IPS-18a (cell line): ENCODE results near the gene PPARGC1A.
A peak's percentile ranks its signal among the peaks of the same experiment; 100 is the strongest.

ENCODE experiments used
- H3K27ac ChIP-seq: one replicate; pipeline ENCODE4 v1.5.1; 2013; ENCODE audit warnings: low read length
- H3K27me3 ChIP-seq: one replicate; pipeline ENCODE4 v1.6.1; 2013; ENCODE audit warnings: mild to moderate bottlenecking, low read length; ENCODE audit not compliant: control insufficient read depth, insufficient read depth
- H3K36me3 ChIP-seq: one replicate; pipeline ENCODE4 v1.6.1; 2013; ENCODE audit warnings: low read depth, low read length; ENCODE audit not compliant: control insufficient read depth
- H3K4me1 ChIP-seq: one replicate; pipeline ENCODE4 v1.6.1; 2013; ENCODE audit warnings: low read depth, low read length; ENCODE audit not compliant: control insufficient read depth
- H3K4me3 ChIP-seq: one replicate; pipeline ENCODE4 v1.5.1; 2013; ENCODE audit warnings: low read length
- H3K9ac ChIP-seq: one replicate; pipeline ENCODE4 v1.6.1; 2013; ENCODE audit warnings: mild to moderate bottlenecking, low read length, moderate library complexity
- H3K9me3 ChIP-seq: one replicate; pipeline ENCODE4 v1.6.1; 2013; ENCODE audit warnings: low read depth, low read length; ENCODE audit not compliant: control insufficient read depth

The PPARGC1A gene

DNA sequence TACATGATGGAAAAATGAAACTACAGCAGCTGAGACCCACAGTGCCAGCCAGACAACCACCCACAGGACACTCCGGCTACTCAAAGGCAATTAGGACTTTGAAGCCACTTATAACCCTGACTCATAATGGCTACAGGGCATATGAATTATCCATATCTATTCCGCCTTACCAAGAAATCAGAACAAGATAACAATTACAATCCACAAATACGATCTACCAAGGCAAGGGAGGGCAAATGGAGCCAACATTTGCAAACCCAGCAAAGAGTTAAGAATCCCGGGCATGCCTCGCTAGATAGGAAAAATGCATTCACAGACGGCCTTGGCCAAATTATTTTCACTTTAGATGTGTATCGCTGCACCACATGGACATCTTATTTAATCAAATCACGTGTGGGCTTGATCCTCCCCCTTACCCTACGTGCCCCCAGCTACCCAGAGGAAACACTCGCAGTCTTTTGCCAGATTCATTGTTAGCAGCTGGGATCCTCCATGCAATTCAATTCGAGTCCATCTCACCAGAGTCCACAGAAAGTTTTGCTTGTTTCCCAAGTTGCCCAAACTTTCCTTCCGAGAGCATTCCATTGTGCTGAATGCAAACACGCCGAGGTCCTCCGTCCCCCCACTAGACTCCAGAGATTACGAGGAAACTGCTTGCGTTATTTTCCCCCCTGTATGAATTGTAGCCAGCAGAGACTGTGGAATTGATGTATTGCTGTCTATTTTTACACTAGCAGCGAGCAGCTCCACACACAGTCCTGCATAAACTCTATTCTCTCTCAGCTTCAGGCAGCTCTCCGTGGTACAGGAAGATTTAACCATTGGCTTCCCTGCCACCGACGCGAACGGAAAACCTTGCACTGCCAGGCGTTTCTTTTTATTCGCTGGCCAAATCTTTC is 1.2 kb downstream of the PPARGC1A start:
- Histone ChIP-seq H3K36me3 (no peaks in the 10 kb centered on the region), H3K9ac (no peak overlapping the region), H3K27me3 (peaks cover 41% of the 10 kb centered on the region), H3K27ac (no peak overlapping the region), H3K4me1 (peaks cover 52% of the 10 kb centered on the region), H3K9me3 (no peaks in the 10 kb centered on the region), H3K4me3 (peak overlapping the region; percentile 62)

GRCh38 chr4:23887989-23888388 is 1.9 kb downstream of the PPARGC1A start:
- no peaks in the 10 kb centered on the region for H3K9me3 ChIP-seq
- H3K9ac ChIP-seq: no peak overlapping the region
- H3K4me1 ChIP-seq: peaks cover 52% of the 10 kb centered on the region
- H3K4me3 ChIP-seq: no peak overlapping the region
- no peaks in the 10 kb centered on the region for H3K36me3 ChIP-seq
- peaks cover 41% of the 10 kb centered on the region for H3K27me3 ChIP-seq
- H3K27ac ChIP-seq: no peak overlapping the region

- no peak overlapping the region for H3K9ac ChIP-seq
- no peaks in the 10 kb centered on the region for H3K36me3 ChIP-seq
- H3K4me3 ChIP-seq: no peak overlapping the region
- H3K27ac ChIP-seq: no peak overlapping the region
- peaks cover 52% of the 10 kb centered on the region for H3K4me1 ChIP-seq
- H3K9me3 ChIP-seq: no peaks in the 10 kb centered on the region
- peaks cover 41% of the 10 kb centered on the region for H3K27me3 ChIP-seq
Measured at GRCh38 chr4:23887173-23887572, 2.7 kb downstream of the PPARGC1A start.

DNA sequence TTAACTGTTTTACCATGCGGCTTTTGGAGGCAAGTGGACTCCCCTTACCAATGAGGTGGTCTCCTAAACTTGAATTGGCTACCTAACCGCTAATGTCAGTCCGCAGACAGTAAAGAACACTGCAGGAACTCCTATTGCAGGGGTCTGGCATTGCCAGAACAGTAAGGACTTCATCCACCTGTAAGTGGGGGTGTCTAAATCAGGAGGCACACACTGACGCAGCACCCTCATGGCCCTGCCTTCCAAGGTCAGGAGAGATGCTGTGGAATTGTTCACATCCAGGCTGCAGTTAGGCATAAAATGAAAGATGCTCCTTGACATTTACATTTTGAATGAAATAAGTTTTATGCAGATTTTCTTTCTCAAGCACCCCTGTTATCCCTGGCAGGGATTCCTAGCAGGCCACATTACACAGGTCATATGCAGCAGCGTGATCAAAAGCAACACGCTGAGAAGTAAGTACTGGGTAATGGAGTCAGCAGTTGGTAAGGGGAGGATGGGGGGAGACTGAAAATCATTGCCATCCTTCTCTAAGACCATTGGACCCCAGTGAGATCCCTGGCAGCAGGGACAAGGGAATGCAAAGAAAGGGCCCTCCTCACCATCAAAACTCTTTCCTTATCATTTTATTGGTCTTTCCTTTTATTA is 3.8 kb downstream of the PPARGC1A start:
- H3K36me3 ChIP-seq: no peaks in the 10 kb centered on the region
- no peak overlapping the region for H3K9ac ChIP-seq
- H3K4me3 ChIP-seq: no peak overlapping the region
- peaks cover 40% of the 10 kb centered on the region for H3K27me3 ChIP-seq
- no peaks in the 10 kb centered on the region for H3K9me3 ChIP-seq
- H3K27ac ChIP-seq: no peak overlapping the region
- peaks cover 56% of the 10 kb centered on the region for H3K4me1 ChIP-seq

DNA sequence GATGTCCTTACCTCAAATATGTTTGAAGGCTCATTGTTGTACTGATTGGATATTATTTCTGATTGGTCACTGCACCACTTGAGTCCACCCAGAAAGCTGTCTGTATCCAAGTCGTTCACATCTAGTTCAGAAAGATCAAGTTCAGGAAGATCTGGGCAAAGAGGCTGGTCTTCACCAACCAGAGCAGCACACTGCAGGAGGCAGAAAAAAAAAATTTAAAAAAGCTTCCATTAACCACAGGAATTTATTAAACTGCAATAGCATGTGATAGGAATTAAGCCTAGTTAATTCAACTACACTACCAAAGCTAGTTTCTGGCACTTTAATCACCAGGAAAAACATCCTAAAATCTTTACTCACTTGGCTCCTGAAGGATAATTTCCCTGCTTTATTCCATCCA is 5.1 kb downstream of the PPARGC1A start:
- Histone ChIP-seq H3K4me3 (no peak overlapping the region), H3K27ac (no peak overlapping the region), H3K4me1 (peaks cover 49% of the 10 kb centered on the region), H3K27me3 (peaks cover 27% of the 10 kb centered on the region), H3K9ac (no peak overlapping the region), H3K36me3 (no peaks in the 10 kb centered on the region), H3K9me3 (no peaks in the 10 kb centered on the region)

DNA sequence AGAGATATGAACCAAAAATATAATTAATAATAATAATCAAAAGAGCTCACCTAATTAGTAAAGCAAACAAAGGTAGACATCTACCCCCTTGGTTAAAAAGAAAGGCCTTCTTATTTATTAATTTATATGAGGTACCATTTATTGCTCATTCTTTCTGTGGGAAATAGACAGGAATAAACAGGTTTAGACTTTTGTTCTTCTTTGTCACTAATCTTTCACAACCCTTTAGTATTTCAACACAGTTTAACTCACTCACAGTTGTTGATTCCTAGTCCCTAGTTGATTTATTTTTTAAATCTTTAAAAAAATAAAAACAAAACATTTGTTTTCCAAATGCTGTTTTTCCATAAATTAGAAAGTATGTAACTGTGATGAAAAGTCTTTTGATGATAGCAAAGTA is 5.6 kb downstream of the PPARGC1A start:
- Histone ChIP-seq H3K27me3 (peaks cover 22% of the 10 kb centered on the region), H3K36me3 (no peaks in the 10 kb centered on the region), H3K9ac (no peak overlapping the region), H3K27ac (no peak overlapping the region), H3K9me3 (no peaks in the 10 kb centered on the region), H3K4me1 (peaks cover 49% of the 10 kb centered on the region), H3K4me3 (no peak overlapping the region)

DNA sequence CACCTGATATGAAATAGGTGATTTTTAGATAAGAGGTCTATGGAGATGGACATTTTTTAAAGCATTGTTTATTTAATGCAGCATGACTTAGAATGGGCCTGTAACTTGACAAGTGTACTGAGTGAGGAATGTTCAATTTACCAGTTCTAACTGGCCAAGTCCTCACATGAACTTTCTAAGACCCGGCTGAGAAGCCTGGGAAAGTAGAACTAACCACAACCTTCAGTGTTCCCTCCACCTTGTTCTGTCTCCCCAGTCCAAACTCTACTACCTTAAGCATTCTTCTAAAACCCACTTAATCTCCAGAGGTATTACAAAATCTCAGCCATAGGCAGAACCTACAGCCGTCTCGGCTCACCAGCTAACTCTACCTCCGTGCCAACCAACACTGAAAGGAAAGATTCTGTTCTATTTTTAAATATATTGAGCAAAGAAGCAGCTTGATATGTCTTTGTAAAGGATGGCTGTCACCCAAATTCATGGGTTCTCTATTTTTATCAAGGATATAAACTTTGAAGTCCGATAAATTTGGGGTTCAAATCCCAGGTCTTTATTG is 6.8 kb downstream of the PPARGC1A start:
- Histone ChIP-seq H3K9me3 (no peaks in the 10 kb centered on the region), H3K9ac (no peak overlapping the region), H3K36me3 (no peaks in the 10 kb centered on the region), H3K27ac (no peak overlapping the region), H3K4me3 (no peak overlapping the region), H3K4me1 (peaks cover 46% of the 10 kb centered on the region), H3K27me3 (peaks cover 10% of the 10 kb centered on the region)

GRCh38 chr4:23881674-23882337 is 8.0 kb downstream of the PPARGC1A start:
- peaks cover 44% of the 10 kb centered on the region for H3K4me1 ChIP-seq
- H3K36me3 ChIP-seq: no peaks in the 10 kb centered on the region
- H3K27ac ChIP-seq: no peak overlapping the region
- H3K4me3 ChIP-seq: no peak overlapping the region
- H3K9ac ChIP-seq: no peak overlapping the region
- H3K27me3 ChIP-seq: no peaks in the 10 kb centered on the region
- H3K9me3 ChIP-seq: no peaks in the 10 kb centered on the region

DNA sequence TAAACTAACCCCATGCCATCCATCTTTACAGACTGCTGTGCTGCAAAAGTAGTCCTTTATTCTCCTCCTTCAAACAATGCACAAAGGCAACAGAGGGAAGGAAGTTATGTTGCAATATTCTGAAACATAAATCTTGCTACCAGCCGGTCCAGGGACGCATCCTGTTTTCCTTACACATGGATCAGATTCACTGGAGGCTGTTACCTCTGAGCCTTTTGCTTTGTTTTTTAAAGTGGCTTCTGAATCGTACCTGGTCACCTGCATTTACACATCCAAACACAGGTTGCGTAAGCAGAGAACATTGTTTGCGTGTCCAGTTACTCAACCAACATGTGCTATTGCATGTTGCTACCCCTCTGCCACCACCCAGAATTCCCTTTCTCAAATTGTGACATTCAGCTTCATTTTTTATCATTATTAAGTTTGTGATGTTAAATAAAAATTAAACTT is 8.8 kb downstream of the PPARGC1A start:
- no peaks in the 10 kb centered on the region for H3K9me3 ChIP-seq
- H3K36me3 ChIP-seq: no peaks in the 10 kb centered on the region
- peaks cover 38% of the 10 kb centered on the region for H3K4me1 ChIP-seq
- H3K9ac ChIP-seq: no peak overlapping the region
- no peaks in the 10 kb centered on the region for H3K27me3 ChIP-seq
- no peak overlapping the region for H3K27ac ChIP-seq
- no peak overlapping the region for H3K4me3 ChIP-seq

- Histone ChIP-seq H3K9me3 (no peaks in the 10 kb centered on the region), H3K36me3 (no peaks in the 10 kb centered on the region), H3K4me3 (no peak overlapping the region)
Measured at GRCh38 chr4:23878912-23879732, 10.7 kb downstream of the PPARGC1A start.

More at GRCh38 chr4:23878912-23879732, 10.7 kb downstream of the PPARGC1A start:
- Histone ChIP-seq H3K9ac (no peak overlapping the region), H3K4me1 (peaks cover 25% of the 10 kb centered on the region), H3K27me3 (no peaks in the 10 kb centered on the region), H3K27ac (no peak overlapping the region)
